H1 (cell line): ENCODE results near the gene ALPK3. TPM values are rescaled to one million over a fixed set of nuclear protein-coding genes. Genes with fewer than 3 reads are reported as not detected.

Experiments used
- CTCF ChIA-PET: fragments of 300-600 bp; sonication (Branson Sonifier 250); formaldehyde crosslinking; loops from one replicate; lab custom pipeline; 2021; ENCODE audit not compliant: partially characterized antibody; lab: Charles Lee
- POLR2A ChIA-PET: fragments of 300-600 bp; sonication (Branson Sonifier 250); formaldehyde crosslinking; loops from one replicate; lab custom pipeline; 2021; ENCODE audit warnings: inconsistent platforms; ENCODE audit not compliant: partially characterized antibody; lab: Charles Lee
- DNase-seq, 2 experiments: peaks; one replicate each; pipeline versions ENCODE4 v3.0.0 to v3.0.0-alpha.2; 2010 to 2022; ENCODE audit warnings: low spot score in 2 of 2, low read depth in 1 of 2, mixed read lengths in 1 of 2
- FAIRE-seq: peaks from 2 replicates; lab custom pipeline; 2011; peaks lifted over from hg19 to GRCh38; lab: Jason Lieb, UNC
- H2AFZ ChIP-seq: 2 replicates; pipeline ENCODE4 v1.8.1; 2012; ENCODE audit warnings: low read length, inconsistent platforms
- H2AK5ac ChIP-seq: 2 replicates; pipeline ENCODE4 v1.6.1; 2013; ENCODE audit warnings: low read depth, low read length
- H2BK120ac ChIP-seq: replicated peaks from 2 replicates; pipeline ENCODE3; 2013; ENCODE audit warnings: low read depth, low read length, inconsistent platforms
- H2BK12ac ChIP-seq: 2 replicates; pipeline ENCODE4 v1.6.1; 2013; ENCODE audit warnings: low read depth, low read length
- H2BK15ac ChIP-seq: 2 replicates; pipeline ENCODE4 v1.6.1; 2013; ENCODE audit warnings: low read length
- H2BK20ac ChIP-seq: 2 replicates; pipeline ENCODE4 v1.6.1; 2013; ENCODE audit warnings: low read length
- H2BK5ac ChIP-seq: 2 replicates; pipeline ENCODE4 v1.6.1; 2013; ENCODE audit warnings: low read depth, low read length
- H3K14ac ChIP-seq: 2 replicates; pipeline ENCODE4 v1.6.1; 2013; ENCODE audit warnings: inconsistent platforms; ENCODE audit not compliant: insufficient read length
- H3K18ac ChIP-seq: 2 replicates; pipeline ENCODE4 v1.6.1; 2013; ENCODE audit warnings: low read length; ENCODE audit errors: extremely low read depth
- H3K23ac ChIP-seq: 2 replicates; pipeline ENCODE4 v1.6.1; 2013; ENCODE audit warnings: inconsistent platforms; ENCODE audit not compliant: insufficient read length
- H3K23me2 ChIP-seq: 2 replicates; pipeline ENCODE4 v1.6.1; 2013; ENCODE audit warnings: low read depth, low read length
- H3K27ac ChIP-seq: 2 replicates; pipeline ENCODE4 v1.6.1; 2011; ENCODE audit warnings: low read depth, low read length, inconsistent platforms
- H3K27me3 ChIP-seq, 4 experiments: replicated peaks in 1 of 4; 1 replicate in 1 of 4; 2 replicates in 3 of 4; pipeline versions ENCODE4 v1.6.1 to v1.8.1; 2011 to 2013; ENCODE audit warnings: low read length in 3 of 4, mild to moderate bottlenecking in 3 of 4, inconsistent platforms in 2 of 4, mixed read lengths in 2 of 4, moderate library complexity in 1 of 4; ENCODE audit not compliant: control insufficient read depth in 3 of 4, insufficient read depth in 3 of 4; ENCODE audit errors: extremely low read depth in 1 of 4
- H3K36me3 ChIP-seq, 4 experiments: 2 replicates each; pipeline versions ENCODE4 v1.6.1 to v1.8.1; 2011 to 2013; ENCODE audit warnings: mild to moderate bottlenecking in 4 of 4, low read length in 3 of 4, moderate library complexity in 2 of 4, control low read depth in 1 of 4, inconsistent platforms in 1 of 4; ENCODE audit not compliant: insufficient read depth in 4 of 4, control insufficient read depth in 2 of 4
- H3K4ac ChIP-seq: replicated peaks from 2 replicates; pipeline ENCODE3; 2013; ENCODE audit warnings: low read length, low read depth, mixed read lengths, inconsistent platforms; ENCODE audit not compliant: insufficient read length
- H3K4me1 ChIP-seq, 4 experiments: replicated peaks in 1 of 4; 1 replicate in 1 of 4; 2 replicates in 3 of 4; pipeline versions ENCODE4 v1.6.1 to v1.8.1; 2011 to 2013; ENCODE audit warnings: low read length in 3 of 4, inconsistent platforms in 2 of 4, mixed read lengths in 1 of 4; ENCODE audit not compliant: insufficient read depth in 4 of 4, control insufficient read depth in 3 of 4
- H3K4me2 ChIP-seq, 2 experiments: 2 replicates each; pipeline versions ENCODE4 v1.6.1 to v1.8.1; 2011 to 2013; ENCODE audit warnings: low read depth in 2 of 2, low read length in 2 of 2, control low read depth in 1 of 2, inconsistent platforms in 1 of 2, mild to moderate bottlenecking in 1 of 2; ENCODE audit not compliant: insufficient read depth in 1 of 2
- H3K4me3 ChIP-seq, 4 experiments: fragments of 200-600, 300-600 bp in 1 of 4; sonication (generic), shearing (Covaris generic), sonication (Bioruptor Twin) in 1 of 4; 2 replicates each; pipeline versions ENCODE4 v1.5.1 to v1.8.1; 2011 to 2016; ENCODE audit warnings: low read length in 4 of 4, low read depth in 3 of 4, control low read depth in 2 of 4, inconsistent platforms in 2 of 4, mild to moderate bottlenecking in 2 of 4, mixed read lengths in 1 of 4, moderate library complexity in 1 of 4; ENCODE audit not compliant: insufficient read depth in 2 of 4; ENCODE audit errors: extremely low read depth in 1 of 4
- H3K56ac ChIP-seq: replicated peaks from 2 replicates; pipeline ENCODE3; 2013; ENCODE audit warnings: low read depth, mild to moderate bottlenecking, mixed read lengths, low read length, inconsistent platforms; ENCODE audit not compliant: insufficient read length
- H3K79me1 ChIP-seq: 2 replicates; pipeline ENCODE4 v1.6.1; 2013; ENCODE audit warnings: low read depth, low read length, control low read depth
- H3K79me2 ChIP-seq, 2 experiments: 2 replicates each; pipeline versions ENCODE4 v1.6.1 to v1.8.1; 2012 to 2013; ENCODE audit warnings: low read length in 2 of 2, mild to moderate bottlenecking in 2 of 2, inconsistent platforms in 1 of 2; ENCODE audit not compliant: insufficient read depth in 2 of 2, control insufficient read depth in 1 of 2
- H3K9ac ChIP-seq, 4 experiments: replicated peaks in 1 of 4; 1 replicate in 1 of 4; 2 replicates in 3 of 4; pipeline versions ENCODE4 v1.6.1 to v1.8.1; 2011 to 2013; ENCODE audit warnings: low read depth in 3 of 4, low read length in 3 of 4, control low read depth in 2 of 4, mild to moderate bottlenecking in 2 of 4, moderate library complexity in 2 of 4, inconsistent platforms in 1 of 4; ENCODE audit errors: extremely low read depth in 1 of 4
- H3K9me3 ChIP-seq, 2 experiments: 2 replicates each; pipeline versions ENCODE4 v1.6.1 to v1.8.1; 2012 to 2013; ENCODE audit warnings: mild to moderate bottlenecking in 2 of 2, moderate library complexity in 2 of 2, control low read depth in 1 of 2, inconsistent platforms in 1 of 2, low read depth in 1 of 2, low read length in 1 of 2, mixed read lengths in 1 of 2; ENCODE audit not compliant: insufficient read depth in 2 of 2
- H4K20me1 ChIP-seq, 2 experiments: replicated peaks in 1 of 2; 2 replicates each; pipeline versions ENCODE3 to v1.8.1; 2011 to 2013; ENCODE audit warnings: inconsistent platforms in 2 of 2, low read length in 2 of 2, mild to moderate bottlenecking in 1 of 2; ENCODE audit not compliant: insufficient read depth in 2 of 2, control insufficient read depth in 1 of 2
- H4K5ac ChIP-seq: 2 replicates; pipeline ENCODE4 v1.6.1; 2013; ENCODE audit warnings: low read length, low read depth, mixed read lengths, inconsistent platforms; ENCODE audit not compliant: insufficient read length
- H4K8ac ChIP-seq: 2 replicates; pipeline ENCODE4 v1.8.0; 2013; ENCODE audit warnings: mild to moderate bottlenecking, moderate library complexity, low read length, inconsistent platforms; ENCODE audit not compliant: insufficient read depth; ENCODE audit errors: extremely low read depth
- H4K91ac ChIP-seq: replicated peaks from 2 replicates; pipeline ENCODE3; 2013; ENCODE audit warnings: low read length, mixed read lengths, inconsistent platforms; ENCODE audit not compliant: insufficient read length
- EGR1 ChIP-seq: IDR thresholded peaks from 2 replicates; pipeline ENCODE4 v1.6.1; 2011; ENCODE audit warnings: low read depth, low read length, borderline replicate concordance
- EP300 ChIP-seq, 2 experiments: IDR thresholded peaks; 1 replicate in 1 of 2; 2 replicates in 1 of 2; pipeline ENCODE4 v1.6.1; 2011 to 2012; ENCODE audit warnings: low read depth in 2 of 2, low read length in 2 of 2, mild to moderate bottlenecking in 2 of 2, borderline replicate concordance in 1 of 2, inconsistent platforms in 1 of 2, moderate library complexity in 1 of 2
- JUN ChIP-seq: IDR thresholded peaks from 2 replicates; pipeline ENCODE4 v1.6.1; 2011; ENCODE audit warnings: low read depth, mild to moderate bottlenecking, improper control_type of control experiment, low read length
- SP4 ChIP-seq: IDR thresholded peaks from 2 replicates; pipeline ENCODE4 v1.6.1; 2012; ENCODE audit warnings: low read length, inconsistent platforms
- WGBS, 2 experiments: shearing (Covaris generic) in 1 of 2; methylation state at CpG; one replicate each; pipeline versions ENCODE4 v1.1.6 to v1.1.7; 2013 to 2015; ENCODE audit warnings: low lambda C conversion rate in 2 of 2, mixed read lengths in 2 of 2, inconsistent platforms in 1 of 2, low coverage in 1 of 2, missing lambda C conversion rate in 1 of 2; ENCODE audit not compliant: insufficient replicate concordance in 2 of 2, insufficient coverage in 1 of 2, insufficient read length in 1 of 2; ENCODE audit errors: extremely low coverage in 1 of 2, missing lambda C conversion rate in 1 of 2; 5-methylcytosine and 5-hydroxymethylcytosine counted together
- polyA plus RNA-seq, 7 experiments: library from polyadenylated mRNA; depleted of rRNA in 3 of 7; stranded (reverse) in 5 of 7; unstranded in 2 of 7; fragments of >200 nt in 5 of 7; fragments of 200-250 nt in 2 of 7; gene quantifications; 1 replicate in 5 of 7; 2 replicates in 1 of 7; 4 replicates in 1 of 7; pipeline versions ENCODE4 v1.2.1 to v1.2.3, GENCODE V29; 2011 to 2013; ENCODE audit warnings: missing spikeins in 2 of 7, mixed read lengths in 2 of 7
- total RNA-seq: library from RNA; stranded (reverse); fragmentation: NEBNext Ultra II Directional; extraction: Animal tissue kit (Norgen Biotek cat#: 25700); gene quantifications from 2 replicates; pipeline ENCODE4 v1.2.1, GENCODE V29; 2021

ALPK3 gene
- total and polyA plus RNA-seq, 2 of the 8 experiments (the other 6 are each of a cell fraction or from before 2014, with no cell fraction given): 4.4 to 19.2 TPM

DNA sequence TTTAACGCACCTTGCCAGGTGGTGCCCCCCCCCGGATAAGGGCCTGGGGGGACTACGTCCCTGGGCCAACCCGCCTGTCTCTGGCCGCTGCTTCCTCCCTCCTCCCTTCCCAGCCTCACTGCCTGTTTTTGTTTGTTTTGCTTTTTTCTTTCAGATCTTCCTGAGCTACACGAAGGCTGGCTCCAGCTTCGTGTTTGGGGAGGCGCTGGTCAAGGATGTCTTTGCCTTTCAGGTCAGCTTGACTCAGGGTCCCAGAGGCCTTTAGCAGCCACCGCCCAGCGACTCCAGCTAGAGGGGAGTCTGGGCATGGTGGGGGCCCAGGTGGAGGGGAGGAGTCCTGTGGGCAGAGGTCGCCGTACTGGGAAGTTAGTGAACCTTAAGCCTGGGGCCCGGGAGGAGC lies 91.4 kb downstream of the ALPK3 start:
- FAIRE-seq: no peak
- no peak overlapping the region for H3K27ac ChIP-seq
- H3K4me2 ChIP-seq: no peak overlapping the region
- no peaks in the 10 kb centered on the region for H3K79me1 ChIP-seq
- no peak overlapping the region for H3K56ac ChIP-seq
- no peaks in the 10 kb centered on the region; a peak in 2 of 7 replicates for H3K4me1 ChIP-seq
- no peak overlapping the region for H3K18ac ChIP-seq
- H3K23ac ChIP-seq: no peak overlapping the region
- H3K9ac ChIP-seq: no peak overlapping the region
- no peak overlapping the region for H2BK20ac ChIP-seq
- H3K27me3 ChIP-seq: no peaks in the 10 kb centered on the region
- no peak overlapping the region for H3K4ac ChIP-seq
- no peak overlapping the region for H3K4me3 ChIP-seq
- DNase-seq: peak in 1 of 2 experiments; percentile 45
- H3K23me2 ChIP-seq: no peaks in the 10 kb centered on the region
- H3K36me3 ChIP-seq: no peaks in the 10 kb centered on the region
- ChIA-PET POLR2A (interaction anchor here (0.5 to 1.3 kb wide), 3 partner anchors 20 to 30 kb away, joined by 3 read pairs; no protein-coding TSS in a partner anchor), CTCF (interaction anchor here (1.2 to 3.5 kb wide), 7 partner anchors 8 to 80 kb away, joined by 3 to 25 read pairs (median 5); no protein-coding TSS in a partner anchor)
- 72% methylated on average over 9 of the region's 13 CpGs; no CpG with 5 or more reads in 1 of the 2 experiments for WGBS, 2 experiments
- H2AK5ac ChIP-seq: no peak overlapping the region
- TF ChIP-seq SP4 (no peak), EGR1 (no peak), EP300 (IDR thresholded peaks at IDR 0.05; ENCODE audit: borderline replicate concordance in 1 of 2, low read depth in 2 of 2, low read length in 2 of 2) (no peak), JUN (no peak)
- H2AFZ ChIP-seq: peak overlapping the region; percentile 93; the same call in 1 of the 2 replicates
- H2BK120ac ChIP-seq: no peak overlapping the region
- no peaks in the 10 kb centered on the region for H4K20me1 ChIP-seq
- no peak overlapping the region for H3K14ac ChIP-seq
- no peaks in the 10 kb centered on the region for H3K9me3 ChIP-seq
- no peak overlapping the region for H4K91ac ChIP-seq
- H2BK12ac ChIP-seq: no peak overlapping the region
- H4K5ac ChIP-seq: no peak overlapping the region
- H2BK5ac ChIP-seq: no peak overlapping the region
- H2BK15ac ChIP-seq: no peak overlapping the region
- no peak overlapping the region for H4K8ac ChIP-seq
- H3K79me2 ChIP-seq: no peaks in the 10 kb centered on the region
